ENCODE data around the gene PTN.

- no peak for TF ChIP-seq CTCF (IDR thresholded peaks at IDR 0.05)
- TF ChIP-seq, protein P1, sequence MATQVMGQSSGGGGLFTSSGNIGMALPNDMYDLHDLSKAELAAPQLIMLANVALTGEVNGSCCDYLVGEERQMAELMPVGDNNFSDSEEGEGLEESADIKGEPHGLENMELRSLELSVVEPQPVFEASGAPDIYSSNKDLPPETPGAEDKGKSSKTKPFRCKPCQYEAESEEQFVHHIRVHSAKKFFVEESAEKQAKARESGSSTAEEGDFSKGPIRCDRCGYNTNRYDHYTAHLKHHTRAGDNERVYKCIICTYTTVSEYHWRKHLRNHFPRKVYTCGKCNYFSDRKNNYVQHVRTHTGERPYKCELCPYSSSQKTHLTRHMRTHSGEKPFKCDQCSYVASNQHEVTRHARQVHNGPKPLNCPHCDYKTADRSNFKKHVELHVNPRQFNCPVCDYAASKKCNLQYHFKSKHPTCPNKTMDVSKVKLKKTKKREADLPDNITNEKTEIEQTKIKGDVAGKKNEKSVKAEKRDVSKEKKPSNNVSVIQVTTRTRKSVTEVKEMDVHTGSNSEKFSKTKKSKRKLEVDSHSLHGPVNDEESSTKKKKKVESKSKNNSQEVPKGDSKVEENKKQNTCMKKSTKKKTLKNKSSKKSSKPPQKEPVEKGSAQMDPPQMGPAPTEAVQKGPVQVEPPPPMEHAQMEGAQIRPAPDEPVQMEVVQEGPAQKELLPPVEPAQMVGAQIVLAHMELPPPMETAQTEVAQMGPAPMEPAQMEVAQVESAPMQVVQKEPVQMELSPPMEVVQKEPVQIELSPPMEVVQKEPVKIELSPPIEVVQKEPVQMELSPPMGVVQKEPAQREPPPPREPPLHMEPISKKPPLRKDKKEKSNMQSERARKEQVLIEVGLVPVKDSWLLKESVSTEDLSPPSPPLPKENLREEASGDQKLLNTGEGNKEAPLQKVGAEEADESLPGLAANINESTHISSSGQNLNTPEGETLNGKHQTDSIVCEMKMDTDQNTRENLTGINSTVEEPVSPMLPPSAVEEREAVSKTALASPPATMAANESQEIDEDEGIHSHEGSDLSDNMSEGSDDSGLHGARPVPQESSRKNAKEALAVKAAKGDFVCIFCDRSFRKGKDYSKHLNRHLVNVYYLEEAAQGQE (IDR thresholded peaks at IDR 0.05; ENCODE audit: insufficient read depth in 1 of 2, low read depth in 2 of 2, low read length in 1 of 2), result no peak
- TF ChIP-seq POLR2AphosphoS5 (IDR thresholded peaks at IDR 0.05; ENCODE audit: low read depth, low read length), result no peak
These were observed 2.4 kb upstream of the PTN start for GRCh38 chr7:137345799-137346449.

Measured in Panc1 (cell line).